Bronchus fibroblast of lung (primary cell): Measurements from ENCODE around the gene MTMR12. TPM values are rescaled to one million over a fixed set of nuclear protein-coding genes. Genes with fewer than 3 reads are reported as not detected.

ENCODE experiments used
- total RNA-seq: library from RNA; depleted of rRNA; stranded (reverse); fragments of >200 nt; gene quantifications from 2 replicates; pipeline ENCODE4 v1.2.3, GENCODE V29; 2015

MTMR12 gene, protein sequence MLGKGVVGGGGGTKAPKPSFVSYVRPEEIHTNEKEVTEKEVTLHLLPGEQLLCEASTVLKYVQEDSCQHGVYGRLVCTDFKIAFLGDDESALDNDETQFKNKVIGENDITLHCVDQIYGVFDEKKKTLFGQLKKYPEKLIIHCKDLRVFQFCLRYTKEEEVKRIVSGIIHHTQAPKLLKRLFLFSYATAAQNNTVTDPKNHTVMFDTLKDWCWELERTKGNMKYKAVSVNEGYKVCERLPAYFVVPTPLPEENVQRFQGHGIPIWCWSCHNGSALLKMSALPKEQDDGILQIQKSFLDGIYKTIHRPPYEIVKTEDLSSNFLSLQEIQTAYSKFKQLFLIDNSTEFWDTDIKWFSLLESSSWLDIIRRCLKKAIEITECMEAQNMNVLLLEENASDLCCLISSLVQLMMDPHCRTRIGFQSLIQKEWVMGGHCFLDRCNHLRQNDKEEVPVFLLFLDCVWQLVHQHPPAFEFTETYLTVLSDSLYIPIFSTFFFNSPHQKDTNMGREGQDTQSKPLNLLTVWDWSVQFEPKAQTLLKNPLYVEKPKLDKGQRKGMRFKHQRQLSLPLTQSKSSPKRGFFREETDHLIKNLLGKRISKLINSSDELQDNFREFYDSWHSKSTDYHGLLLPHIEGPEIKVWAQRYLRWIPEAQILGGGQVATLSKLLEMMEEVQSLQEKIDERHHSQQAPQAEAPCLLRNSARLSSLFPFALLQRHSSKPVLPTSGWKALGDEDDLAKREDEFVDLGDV
- 11.3 and 12.1 TPM in 2 replicates for total RNA-seq

DNA sequence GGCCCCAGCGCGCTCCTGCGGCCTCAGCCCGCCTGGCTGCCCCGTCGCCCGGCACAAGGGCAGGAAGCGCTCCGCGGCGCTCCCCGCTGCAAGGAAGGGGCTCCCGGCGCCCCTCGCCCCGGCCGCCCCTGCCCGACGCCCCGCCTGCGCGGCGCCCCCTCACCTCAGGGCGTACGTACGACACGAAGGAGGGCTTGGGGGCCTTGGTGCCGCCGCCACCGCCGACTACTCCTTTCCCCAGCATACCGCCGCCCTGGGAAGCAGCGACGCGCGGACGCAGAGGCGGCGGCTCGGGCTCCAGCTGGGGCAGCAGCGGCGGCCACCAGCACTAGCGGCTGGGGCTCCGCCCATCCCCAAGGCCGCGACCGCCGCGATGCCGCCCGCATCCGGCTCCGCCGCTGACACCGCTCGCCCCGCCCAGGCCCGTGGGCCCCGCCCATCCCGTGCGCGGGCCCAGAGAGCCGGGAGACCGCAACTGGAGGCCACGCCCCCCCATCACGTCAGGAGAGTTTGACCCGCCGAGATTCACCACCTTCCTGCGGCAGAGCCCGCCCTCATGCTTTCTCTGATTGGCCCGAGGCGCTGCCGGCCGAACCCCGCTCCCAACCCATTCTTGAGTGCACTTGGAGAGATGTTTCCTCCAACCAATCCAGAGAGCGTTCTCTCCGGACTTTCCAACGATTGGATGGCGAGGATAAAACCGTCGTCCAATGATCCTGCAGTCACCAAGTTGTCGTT is at the start of gene MTMR12:
Gene MTMR12, minus strand, starts transcription at position 345 of the 738 bp plus-strand sequence. Its CDS starts 101 bp downstream, at position 244.

Other genes starting within 250 kb of the MTMR12 start
- gene GOLPH3, start 138.6 kb downstream of the MTMR12 start, total RNA-seq: 69.3 and 82.7 TPM in 2 replicates
- 38.8 and 47.9 TPM in 2 replicates for gene ZFR, start 131.8 kb upstream of the MTMR12 start, total RNA-seq